ENCODE measurements around the gene ITPA.

Gene ITPA

GRCh38 chr20:3209257-3209945, at the start of gene ITPA:
Gene ITPA (plus strand): TSS chr20:3209498. CDS start chr20:3209552, 54 bp downstream.
- POLR2A ChIA-PET: interaction anchor here (1.4 kb wide), 1 partner anchor 11 kb away, joined by 3 read pairs; no protein-coding TSS in a partner anchor

GRCh38 chr20:3160418-3160817, 48.9 kb upstream of the ITPA start:
- TF ChIP-seq, protein P1, sequence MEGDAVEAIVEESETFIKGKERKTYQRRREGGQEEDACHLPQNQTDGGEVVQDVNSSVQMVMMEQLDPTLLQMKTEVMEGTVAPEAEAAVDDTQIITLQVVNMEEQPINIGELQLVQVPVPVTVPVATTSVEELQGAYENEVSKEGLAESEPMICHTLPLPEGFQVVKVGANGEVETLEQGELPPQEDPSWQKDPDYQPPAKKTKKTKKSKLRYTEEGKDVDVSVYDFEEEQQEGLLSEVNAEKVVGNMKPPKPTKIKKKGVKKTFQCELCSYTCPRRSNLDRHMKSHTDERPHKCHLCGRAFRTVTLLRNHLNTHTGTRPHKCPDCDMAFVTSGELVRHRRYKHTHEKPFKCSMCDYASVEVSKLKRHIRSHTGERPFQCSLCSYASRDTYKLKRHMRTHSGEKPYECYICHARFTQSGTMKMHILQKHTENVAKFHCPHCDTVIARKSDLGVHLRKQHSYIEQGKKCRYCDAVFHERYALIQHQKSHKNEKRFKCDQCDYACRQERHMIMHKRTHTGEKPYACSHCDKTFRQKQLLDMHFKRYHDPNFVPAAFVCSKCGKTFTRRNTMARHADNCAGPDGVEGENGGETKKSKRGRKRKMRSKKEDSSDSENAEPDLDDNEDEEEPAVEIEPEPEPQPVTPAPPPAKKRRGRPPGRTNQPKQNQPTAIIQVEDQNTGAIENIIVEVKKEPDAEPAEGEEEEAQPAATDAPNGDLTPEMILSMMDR (IDR thresholded peaks at IDR 0.05; ENCODE audit: insufficient read depth, low read length, missing control alignments): no peak
- H3K4me3 ChIP-seq (ENCODE audit: low read depth, low read length): no peak overlapping the region
- ChIA-PET POLR2A (no interaction called here), CTCF (interaction anchor here (1.0 to 1.7 kb wide), 3 partner anchors 10 to 107 kb away, joined by 3 to 4 read pairs (median 3); no protein-coding TSS in a partner anchor)
- no peak for DNase-seq (ENCODE audit: low read depth, low spot score)

More at GRCh38 chr20:3209257-3209945, at the start of gene ITPA:
- peak within 1 kb of the TSS; percentile 89 for H3K4me3 ChIP-seq (ENCODE audit: low read depth, low read length)
- CTCF ChIA-PET: interaction anchor here (1.6 to 8.1 kb wide), 3 partner anchors 11 to 18 kb away, joined by 3 to 74 read pairs (median 4); no protein-coding TSS in a partner anchor
- TF ChIP-seq, protein P1 (IDR thresholded peaks at IDR 0.05; ENCODE audit: insufficient read depth, low read length, missing control alignments): no peak
- no peak for DNase-seq (ENCODE audit: low read depth, low spot score)

- POLR2A ChIA-PET: no interaction called here
- TF ChIP-seq, protein P1 (IDR thresholded peaks at IDR 0.05; ENCODE audit: insufficient read depth, low read length, missing control alignments): no peak
- CTCF ChIA-PET: interaction anchor here (1.7 kb wide), 1 partner anchor 13 kb away, joined by 4 read pairs; no protein-coding TSS in a partner anchor
- no peak for DNase-seq (ENCODE audit: low read depth, low spot score)
- H3K4me3 ChIP-seq (ENCODE audit: low read depth, low read length): no peak overlapping the region
These were observed 47.8 kb upstream of the ITPA start for GRCh38 chr20:3161316-3162079.

DNA sequence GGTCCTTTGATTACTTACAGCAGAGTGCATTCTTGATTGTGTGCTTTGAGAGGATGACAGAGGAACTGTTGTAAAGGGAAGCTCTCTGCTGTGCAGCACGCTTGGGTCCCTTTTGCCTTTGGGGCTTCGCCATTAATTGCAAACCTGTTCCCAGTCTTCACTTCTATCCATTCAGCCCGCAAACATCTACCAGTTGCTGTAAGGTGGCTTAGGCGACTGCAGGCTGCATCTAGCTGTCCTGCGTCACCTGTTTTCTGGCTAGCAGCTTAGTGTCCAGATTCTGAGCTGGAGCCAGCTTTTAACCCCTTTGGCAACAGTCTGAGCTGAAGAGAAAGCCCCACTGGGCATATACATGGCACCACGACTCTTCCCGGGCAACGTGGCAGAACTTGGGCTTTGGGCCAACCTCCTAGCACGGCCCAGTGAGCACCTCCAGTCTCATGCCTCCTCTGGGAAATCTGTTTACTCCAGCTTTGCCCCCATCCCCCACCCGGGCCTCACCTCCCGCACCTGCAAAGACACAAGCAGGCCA, 47.2 kb upstream of the ITPA start:
- no peak for DNase-seq (ENCODE audit: low read depth, low spot score)
- ChIA-PET CTCF (interaction anchor here (1.4 to 1.7 kb wide), 2 partner anchors 10 to 14 kb away, joined by 4 to 6 read pairs; no protein-coding TSS in a partner anchor), POLR2A (no interaction called here)

GRCh38 chr20:3163099-3164042, 45.9 kb upstream of the ITPA start:
- TF ChIP-seq, protein P1 (IDR thresholded peaks at IDR 0.05; ENCODE audit: insufficient read depth, low read length, missing control alignments): no peak
- POLR2A ChIA-PET: no interaction called here
- CTCF ChIA-PET: interaction anchor here (1.4 kb wide), 1 partner anchor 9 kb away, joined by 6 read pairs; no protein-coding TSS in a partner anchor
- no peak overlapping the region for H3K4me3 ChIP-seq (ENCODE audit: low read depth, low read length)
- no peak for DNase-seq (ENCODE audit: low read depth, low spot score)

More for the DNA sequence above, 47.2 kb upstream of the ITPA start:
- no peak overlapping the region for H3K4me3 ChIP-seq (ENCODE audit: low read depth, low read length)
- TF ChIP-seq, protein P1 (IDR thresholded peaks at IDR 0.05; ENCODE audit: insufficient read depth, low read length, missing control alignments): no peak
